K562 (cell line): Measurements from ENCODE around the gene PIN4.

ENCODE experiments used
- CTCF ChIP-seq, 3 experiments: IDR thresholded peaks in 2 of 3; conservative IDR thresholded peaks in 1 of 3; 2 replicates each; pipeline ENCODE4 v1.5.1; 2011 to 2012; ENCODE audit warnings: low read length in 3 of 3, mild to moderate bottlenecking in 3 of 3, control low read depth in 2 of 3, improper control_type of control experiment in 1 of 3, inconsistent platforms in 1 of 3, low read depth in 1 of 3, mixed read lengths in 1 of 3, moderate library complexity in 1 of 3; ENCODE audit not compliant: insufficient read depth in 2 of 3
- E2F8 ChIP-seq: fragments of 450-650 bp; IDR thresholded peaks from 2 replicates; pipeline ENCODE4 v1.7.1; 2018; ENCODE audit warnings: mild to moderate bottlenecking, low read depth; ENCODE audit not compliant: partially characterized antibody
- ETS2 ChIP-seq: IDR thresholded peaks from 2 replicates; pipeline ENCODE4 v1.6.1; 2016; ENCODE audit warnings: borderline replicate concordance, missing genetic modification characterization, mild to moderate bottlenecking, moderate library complexity, missing compliant biosample characterization; ENCODE audit not compliant: poor library complexity, severe bottlenecking
- EZH2 ChIP-seq: IDR thresholded peaks from 2 replicates; pipeline ENCODE4 v1.6.1; 2012; ENCODE audit warnings: low read depth, mild to moderate bottlenecking, inconsistent platforms, low read length, borderline replicate concordance
- FOS ChIP-seq: IDR thresholded peaks from 3 replicates; pipeline ENCODE4 v1.6.1; 2011; ENCODE audit not compliant: insufficient read length; ENCODE audit errors: extremely low read depth
- FOSL1 ChIP-seq: fragments of 200-800 bp; sonication (Bioruptor generic); conservative IDR thresholded peaks from 2 replicates; pipeline ENCODE4 v1.6.1; 2016; ENCODE audit warnings: missing genetic modification characterization, missing compliant biosample characterization
- HIVEP1 ChIP-seq: fragments of 250-450 bp; sonication (Bioruptor Pico); IDR thresholded peaks from 2 replicates; pipeline ENCODE4 v1.4.0; 2020; ENCODE audit warnings: mild to moderate bottlenecking
- MEF2D ChIP-seq: conservative IDR thresholded peaks from 2 replicates; pipeline ENCODE4 v1.6.1; 2016; ENCODE audit warnings: low read depth, missing genetic modification characterization, missing compliant biosample characterization
- POLR3G ChIP-seq: IDR thresholded peaks from 2 replicates; pipeline ENCODE4 v1.6.1; 2011; ENCODE audit not compliant: insufficient read length, insufficient replicate concordance; ENCODE audit errors: extremely low read depth
- SIX5 ChIP-seq, 2 experiments: IDR thresholded peaks; 2 replicates each; pipeline ENCODE4 v1.6.1; 2011; ENCODE audit warnings: low read length in 2 of 2, borderline replicate concordance in 1 of 2, low read depth in 1 of 2, mild to moderate bottlenecking in 1 of 2, moderate library complexity in 1 of 2; ENCODE audit not compliant: insufficient read depth in 1 of 2
- TCF7 ChIP-seq: sonication (generic); IDR thresholded peaks from 2 replicates; pipeline ENCODE4 v1.6.1; 2016; ENCODE audit warnings: antibody characterized with exemption, borderline replicate concordance
- TCF7L2 ChIP-seq: fragments of 150-350 bp; IDR thresholded peaks from 2 replicates; pipeline ENCODE4 v1.6.1; 2016; ENCODE audit warnings: low read depth, mild to moderate bottlenecking, low read length, moderate library complexity
- ZKSCAN8 ChIP-seq: fragments of 200-800 bp; sonication (Bioruptor generic); IDR thresholded peaks from 2 replicates; pipeline ENCODE4 v1.6.1; 2016; ENCODE audit warnings: missing genetic modification characterization, missing compliant biosample characterization
- ZNF324 ChIP-seq: fragments of 250-450 bp; sonication (Bioruptor Pico); IDR thresholded peaks from 2 replicates; pipeline ENCODE4 v1.4.0; 2020; ENCODE audit warnings: mild to moderate bottlenecking

- TF ChIP-seq HIVEP1 (CRISPR knock-in tag): no peak
- TF ChIP-seq SIX5 (IDR thresholded peaks at IDR 0.05; ENCODE audit: borderline replicate concordance in 1 of 2, insufficient read depth in 1 of 2, low read depth in 1 of 2, low read length in 2 of 2): no peak
- no peak for TF ChIP-seq ZNF324
- TF ChIP-seq EZH2: no peak
- TF ChIP-seq CTCF (IDR thresholded peaks at IDR 0.05 in 2 of 3, conservative IDR thresholded peaks at IDR 0.05 in 1 of 3; ENCODE audit: insufficient read depth in 2 of 3, low read depth in 1 of 3, low read length in 3 of 3): no peak
- TF ChIP-seq TCF7L2: no peak
- no peak for TF ChIP-seq FOS
- TF ChIP-seq FOSL1: no peak
- no peak for TF ChIP-seq E2F8
- TF ChIP-seq POLR3G: no peak
- TF ChIP-seq ZKSCAN8 (CRISPR knock-in tag): no peak
- TF ChIP-seq MEF2D (tag): no peak
- no peak for TF ChIP-seq TCF7
- TF ChIP-seq ETS2: no peak
Observed at GRCh38 chrX:72216973-72217372, 35.4 kb downstream of the PIN4 start.
